ENCODE data around the gene DBX1. TPM values are rescaled to one million over a fixed set of nuclear protein-coding genes. Genes with fewer than 3 reads are reported as not detected.
A peak's percentile ranks its signal among the peaks of the same experiment; 100 is the strongest.

DBX1 gene
- total RNA-seq, 1 donor from 2014 or later, result 0.29 TPM

GRCh38 chr11:20116825-20117224 is 43.5 kb downstream of the DBX1 start:
- H3K4me1 Mint-ChIP-seq (ENCODE audit: low read depth, unreplicated experiment), result peaks cover 15% of the 10 kb centered on the region
- peak overlapping the region; percentile 88 for H3K27ac Mint-ChIP-seq (ENCODE audit: unreplicated experiment)
- H3K9me3 Mint-ChIP-seq (ENCODE audit: unreplicated experiment), result peaks cover 13% of the 10 kb centered on the region
- DNase-seq, result peak; percentile 31
- TF ChIP-seq, protein P1, sequence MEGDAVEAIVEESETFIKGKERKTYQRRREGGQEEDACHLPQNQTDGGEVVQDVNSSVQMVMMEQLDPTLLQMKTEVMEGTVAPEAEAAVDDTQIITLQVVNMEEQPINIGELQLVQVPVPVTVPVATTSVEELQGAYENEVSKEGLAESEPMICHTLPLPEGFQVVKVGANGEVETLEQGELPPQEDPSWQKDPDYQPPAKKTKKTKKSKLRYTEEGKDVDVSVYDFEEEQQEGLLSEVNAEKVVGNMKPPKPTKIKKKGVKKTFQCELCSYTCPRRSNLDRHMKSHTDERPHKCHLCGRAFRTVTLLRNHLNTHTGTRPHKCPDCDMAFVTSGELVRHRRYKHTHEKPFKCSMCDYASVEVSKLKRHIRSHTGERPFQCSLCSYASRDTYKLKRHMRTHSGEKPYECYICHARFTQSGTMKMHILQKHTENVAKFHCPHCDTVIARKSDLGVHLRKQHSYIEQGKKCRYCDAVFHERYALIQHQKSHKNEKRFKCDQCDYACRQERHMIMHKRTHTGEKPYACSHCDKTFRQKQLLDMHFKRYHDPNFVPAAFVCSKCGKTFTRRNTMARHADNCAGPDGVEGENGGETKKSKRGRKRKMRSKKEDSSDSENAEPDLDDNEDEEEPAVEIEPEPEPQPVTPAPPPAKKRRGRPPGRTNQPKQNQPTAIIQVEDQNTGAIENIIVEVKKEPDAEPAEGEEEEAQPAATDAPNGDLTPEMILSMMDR (IDR thresholded peaks at IDR 0.05; ENCODE audit: partially characterized antibody, unreplicated experiment), result no peak
- H3K27me3 Mint-ChIP-seq (ENCODE audit: unreplicated experiment), result peaks cover 1% of the 10 kb centered on the region
- peaks cover 17% of the 10 kb centered on the region for H3K36me3 Mint-ChIP-seq (ENCODE audit: unreplicated experiment)
- no peak overlapping the region for H3K4me3 Mint-ChIP-seq (ENCODE audit: unreplicated experiment)

GRCh38 chr11:20114588-20114987 is 45.7 kb downstream of the DBX1 start:
- Mint-ChIP-seq H3K9me3 (ENCODE audit: unreplicated experiment) (peaks cover 18% of the 10 kb centered on the region), H3K27me3 (ENCODE audit: unreplicated experiment) (peaks cover 3% of the 10 kb centered on the region), H3K27ac (ENCODE audit: unreplicated experiment) (no peak overlapping the region), H3K4me3 (ENCODE audit: unreplicated experiment) (no peak overlapping the region), H3K4me1 (ENCODE audit: low read depth, unreplicated experiment) (peaks cover 15% of the 10 kb centered on the region), H3K36me3 (ENCODE audit: unreplicated experiment) (peaks cover 17% of the 10 kb centered on the region)
- no peak for DNase-seq
- TF ChIP-seq, protein P1 (IDR thresholded peaks at IDR 0.05; ENCODE audit: partially characterized antibody, unreplicated experiment), result no peak

GRCh38 chr11:20113149-20113438 is 47.2 kb downstream of the DBX1 start:
- H3K4me1 Mint-ChIP-seq (ENCODE audit: low read depth, unreplicated experiment), result peaks cover 14% of the 10 kb centered on the region
- H3K9me3 Mint-ChIP-seq (ENCODE audit: unreplicated experiment), result peaks cover 13% of the 10 kb centered on the region
- no peak for DNase-seq
- TF ChIP-seq, protein P1 (IDR thresholded peaks at IDR 0.05; ENCODE audit: partially characterized antibody, unreplicated experiment), result no peak
- peaks cover 3% of the 10 kb centered on the region for H3K27me3 Mint-ChIP-seq (ENCODE audit: unreplicated experiment)
- peaks cover 5% of the 10 kb centered on the region for H3K36me3 Mint-ChIP-seq (ENCODE audit: unreplicated experiment)
- no peak overlapping the region for H3K4me3 Mint-ChIP-seq (ENCODE audit: unreplicated experiment)
- H3K27ac Mint-ChIP-seq (ENCODE audit: unreplicated experiment), result no peak overlapping the region

DNA sequence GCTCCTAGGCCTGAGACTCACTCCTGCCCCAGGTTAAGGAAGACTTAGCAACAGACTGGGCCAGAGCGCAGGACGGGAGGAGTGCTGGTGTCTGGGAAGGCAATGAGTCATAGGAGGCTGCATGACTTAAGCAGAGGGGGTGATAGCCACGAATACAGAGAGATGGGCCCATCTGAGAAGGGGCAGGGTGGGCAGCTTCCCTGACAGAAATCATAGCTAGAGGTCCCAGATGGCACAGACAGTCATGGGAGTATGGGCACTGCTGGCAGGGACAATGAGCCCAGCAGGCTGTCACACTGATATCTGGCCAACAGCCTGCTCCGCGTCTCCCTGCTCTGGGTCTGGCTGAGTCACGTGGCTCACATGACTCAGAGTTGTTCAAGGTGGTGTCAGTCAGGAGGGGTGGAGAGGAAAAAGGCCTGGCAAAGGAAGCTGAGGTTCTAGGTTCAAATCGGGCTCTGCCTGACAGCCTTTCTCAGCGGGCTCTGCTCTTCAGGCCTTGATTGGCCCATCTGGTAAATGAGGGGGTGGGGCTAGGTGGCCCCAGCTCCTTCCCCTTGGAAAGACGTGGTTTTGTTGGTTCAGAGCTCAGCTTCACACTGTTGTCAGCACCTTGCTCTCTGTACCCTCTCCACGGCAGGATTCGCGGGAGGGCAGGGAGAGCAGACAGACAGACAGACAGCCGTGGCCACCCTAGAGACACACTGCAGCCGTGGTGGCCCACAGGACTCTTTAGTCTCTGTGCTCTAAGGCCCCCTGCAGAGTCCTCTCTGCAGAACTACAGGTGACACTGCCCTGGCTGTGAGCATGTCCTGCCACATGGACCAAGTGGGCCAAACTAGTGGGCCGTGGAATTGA is 47.8 kb downstream of the DBX1 start:
- no peak for DNase-seq
- Mint-ChIP-seq H3K27me3 (ENCODE audit: unreplicated experiment) (peaks cover 3% of the 10 kb centered on the region), H3K27ac (ENCODE audit: unreplicated experiment) (no peak overlapping the region), H3K4me1 (ENCODE audit: low read depth, unreplicated experiment) (peaks cover 14% of the 10 kb centered on the region), H3K9me3 (ENCODE audit: unreplicated experiment) (peaks cover 11% of the 10 kb centered on the region), H3K36me3 (ENCODE audit: unreplicated experiment) (peaks cover 5% of the 10 kb centered on the region), H3K4me3 (ENCODE audit: unreplicated experiment) (no peak overlapping the region)
- TF ChIP-seq, protein P1 (IDR thresholded peaks at IDR 0.05; ENCODE audit: partially characterized antibody, unreplicated experiment), result no peak

GRCh38 chr11:20111871-20112270 is 48.4 kb downstream of the DBX1 start:
- Mint-ChIP-seq H3K36me3 (ENCODE audit: unreplicated experiment) (peaks cover 5% of the 10 kb centered on the region), H3K27me3 (ENCODE audit: unreplicated experiment) (peaks cover 2% of the 10 kb centered on the region), H3K4me1 (ENCODE audit: low read depth, unreplicated experiment) (peaks cover 10% of the 10 kb centered on the region), H3K27ac (ENCODE audit: unreplicated experiment) (no peak overlapping the region), H3K4me3 (ENCODE audit: unreplicated experiment) (no peak overlapping the region), H3K9me3 (ENCODE audit: unreplicated experiment) (peaks cover 8% of the 10 kb centered on the region)
- TF ChIP-seq, protein P1 (IDR thresholded peaks at IDR 0.05; ENCODE audit: partially characterized antibody, unreplicated experiment), result no peak
- DNase-seq, result no peak

All from glutamatergic neuron (in vitro differentiated cells).